H1 (cell line): ENCODE results near the gene DENND5B. TPM values are rescaled to one million over a fixed set of nuclear protein-coding genes. Genes with fewer than 3 reads are reported as not detected.

ENCODE experiments used
- BCL11A ChIP-seq, 2 experiments: IDR thresholded peaks; one replicate each; pipeline ENCODE4 v1.6.1; 2011; ENCODE audit warnings: low read depth in 2 of 2, low read length in 2 of 2, mild to moderate bottlenecking in 2 of 2
- CHD2 ChIP-seq: IDR thresholded peaks from 2 replicates; pipeline ENCODE4 v1.6.1; 2012; ENCODE audit warnings: low read length, improper control_type of control experiment
- JUN ChIP-seq: IDR thresholded peaks from 2 replicates; pipeline ENCODE4 v1.6.1; 2011; ENCODE audit warnings: low read depth, mild to moderate bottlenecking, improper control_type of control experiment, low read length
- POU5F1 ChIP-seq: IDR thresholded peaks from 2 replicates; pipeline ENCODE4 v1.6.1; 2011; ENCODE audit warnings: low read depth, mild to moderate bottlenecking, low read length, moderate library complexity
- SP2 ChIP-seq: IDR thresholded peaks from 2 replicates; pipeline ENCODE4 v1.6.1; 2012; ENCODE audit warnings: mild to moderate bottlenecking, low read length, inconsistent platforms
- SRF ChIP-seq: IDR thresholded peaks from 2 replicates; pipeline ENCODE4 v1.6.1; 2011; ENCODE audit warnings: mild to moderate bottlenecking, low read depth, low read length, moderate library complexity
- polyA plus RNA-seq, 7 experiments: library from polyadenylated mRNA; depleted of rRNA in 3 of 7; stranded (reverse) in 5 of 7; unstranded in 2 of 7; fragments of >200 nt in 5 of 7; fragments of 200-250 nt in 2 of 7; gene quantifications; 1 replicate in 5 of 7; 2 replicates in 1 of 7; 4 replicates in 1 of 7; pipeline versions ENCODE4 v1.2.1 to v1.2.3, GENCODE V29; 2011 to 2013; ENCODE audit warnings: missing spikeins in 2 of 7, mixed read lengths in 2 of 7
- total RNA-seq: library from RNA; stranded (reverse); fragmentation: NEBNext Ultra II Directional; extraction: Animal tissue kit (Norgen Biotek cat#: 25700); gene quantifications from 2 replicates; pipeline ENCODE4 v1.2.1, GENCODE V29; 2021

Gene DENND5B
- total and polyA plus RNA-seq, 2 of the 8 experiments (the other 6 are each of a cell fraction or from before 2014, with no cell fraction given): 13.4 to 20.2 TPM

DNA sequence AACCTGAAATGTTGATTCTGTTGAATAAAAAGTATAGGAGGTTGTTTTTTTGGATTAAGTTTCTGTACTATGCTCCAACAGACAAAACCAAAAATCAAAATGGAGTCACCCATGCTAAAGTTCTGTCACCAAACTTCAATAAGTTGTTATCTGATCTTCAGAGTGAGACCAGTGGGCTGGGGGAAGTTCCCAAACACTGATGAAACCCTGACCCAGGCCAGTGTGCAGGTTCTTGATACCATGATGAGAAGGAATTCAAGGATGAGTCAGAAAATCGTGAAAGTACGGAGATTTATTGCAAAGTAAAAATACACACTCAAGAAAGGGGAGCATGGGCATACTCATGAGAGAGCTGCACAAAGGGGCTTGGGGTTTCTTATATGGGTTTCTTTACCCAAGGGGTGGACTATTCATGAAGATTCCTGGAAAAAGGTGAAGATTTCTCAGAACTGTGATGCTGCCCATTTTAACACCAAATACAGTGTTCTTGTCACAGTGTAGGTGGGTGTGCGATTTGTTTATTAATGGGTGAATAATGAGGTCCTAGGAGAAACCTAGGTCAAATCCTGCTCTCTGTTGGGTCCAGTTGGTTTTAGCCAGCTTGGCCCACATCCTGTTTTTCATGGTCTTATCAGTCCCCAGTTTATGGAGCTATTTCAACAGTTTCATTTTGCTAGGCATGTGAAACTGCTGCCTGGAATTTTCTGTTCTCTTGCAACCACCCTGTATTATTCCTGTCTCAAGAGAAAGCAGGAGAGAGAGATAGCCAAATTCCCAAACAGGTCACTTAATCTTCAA is 27.5 kb upstream of the DENND5B start (continued):
- TF ChIP-seq JUN (no peak), SP2 (no peak), SRF (no peak), POU5F1 (no peak), CHD2 (no peak), BCL11A (IDR thresholded peaks at IDR 0.05; ENCODE audit: low read depth in 2 of 2, low read length in 2 of 2) (no peak)
